NCI-H82 (cell line): ENCODE data around the gene CUL4A.
A peak's percentile ranks its signal among the peaks of the same experiment; 100 is the strongest.

ENCODE experiments used
- DNase-seq: peaks from one replicate; lab custom pipeline; 2025; lab: John Stamatoyannopoulos, UW

Gene CUL4A

GRCh38 chr13:113208421-113209335 lies 735 bp upstream of the CUL4A start, which contains the start of gene PCID2:
Gene PCID2 (minus strand): TSS chr13:113208669. CDS start chr13:113208634, 35 bp downstream.
- peak; percentile 97 for DNase-seq

GRCh38 chr13:113209759-113210421 lies 477 bp downstream of the CUL4A start:
- DNase-seq = peak; percentile 77

GRCh38 chr13:113210833-113211232 lies 1.4 kb downstream of the CUL4A start:
- no peak for DNase-seq

- DNase-seq = peak; percentile 53
These were observed 2.4 kb downstream of the CUL4A start for GRCh38 chr13:113211774-113212173.

- peak; percentile 16 for DNase-seq
These were observed 7.0 kb downstream of the CUL4A start for GRCh38 chr13:113216254-113217048.

- no peak for DNase-seq
These were observed 9.2 kb downstream of the CUL4A start for GRCh38 chr13:113218586-113218985.

- DNase-seq = peak; percentile 45
These were observed 10.0 kb downstream of the CUL4A start for GRCh38 chr13:113219256-113219940.

- no peak for DNase-seq
These were observed 10.8 kb downstream of the CUL4A start for GRCh38 chr13:113220141-113220598.

- no peak for DNase-seq
These were observed 11.5 kb downstream of the CUL4A start for GRCh38 chr13:113220877-113221276.

GRCh38 chr13:113223070-113223469 lies 13.7 kb downstream of the CUL4A start:
- DNase-seq = no peak

GRCh38 chr13:113224486-113224885 lies 15.1 kb downstream of the CUL4A start:
- no peak for DNase-seq

- no peak for DNase-seq
These were observed 16.1 kb downstream of the CUL4A start for GRCh38 chr13:113225515-113225914.

- no peak for DNase-seq
These were observed 17.5 kb downstream of the CUL4A start for GRCh38 chr13:113226873-113227450.

- DNase-seq = no peak
These were observed 19.7 kb downstream of the CUL4A start for GRCh38 chr13:113229161-113229560.

- DNase-seq = no peak
These were observed 20.4 kb downstream of the CUL4A start for GRCh38 chr13:113229791-113230190.

GRCh38 chr13:113231306-113232207 lies 22.1 kb downstream of the CUL4A start:
- no peak for DNase-seq

- no peak for DNase-seq
These were observed 23.0 kb downstream of the CUL4A start for GRCh38 chr13:113232208-113233003.

GRCh38 chr13:113233101-113233500 lies 23.7 kb downstream of the CUL4A start:
- DNase-seq = no peak

- DNase-seq = no peak
These were observed 29.1 kb downstream of the CUL4A start for GRCh38 chr13:113238536-113238935.
